ENCODE results near the gene ACP5.
A peak's percentile ranks its signal among the peaks of the same experiment; 100 is the strongest.
"Not testable (repeated sequence)": the region's sequence is repeated elsewhere in the genome, so short reads cannot be mapped to it uniquely, and the experiment has no call there.

The ACP5 gene

GRCh38 chr19:11577451-11578257, at the start of gene ACP5:
Gene ACP5, minus strand, starts transcription at chr19:11577645. Its CDS starts 328 bp downstream, at chr19:11577317.
- DNase-seq (ENCODE audit: low read depth in 2 of 2), result no peak

DNA sequence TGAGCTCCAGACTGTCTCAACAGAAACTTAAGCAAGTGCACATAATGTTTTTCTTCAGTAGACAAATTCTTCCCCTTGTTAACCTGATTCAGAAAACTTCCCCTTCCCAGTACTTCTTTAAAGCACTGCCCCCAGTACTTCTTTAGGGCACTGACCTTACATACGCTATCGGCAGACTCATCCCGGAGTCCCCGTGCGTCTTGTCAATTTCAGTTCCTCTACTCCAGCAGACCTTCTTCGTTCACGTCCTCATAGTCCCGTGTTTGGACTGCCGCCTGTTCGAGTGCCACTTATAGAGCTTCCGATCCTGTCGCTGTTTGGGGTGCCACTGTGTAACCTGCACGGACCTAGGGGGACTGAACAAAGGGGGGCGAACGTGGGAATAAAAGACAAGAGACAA, 48.8 kb upstream of the ACP5 start:
- DNase-seq (ENCODE audit: low read depth in 2 of 2), result no peak

GRCh38 chr19:11624069-11624463, 46.6 kb upstream of the ACP5 start:
- DNase-seq (ENCODE audit: low read depth in 2 of 2), result no peak

- not testable (repeated sequence) for DNase-seq (ENCODE audit: low read depth in 2 of 2)
These were observed 45.0 kb upstream of the ACP5 start for GRCh38 chr19:11622401-11622800.

GRCh38 chr19:11620553-11620952, 43.1 kb upstream of the ACP5 start:
- no peak for DNase-seq (ENCODE audit: low read depth in 2 of 2)

DNA sequence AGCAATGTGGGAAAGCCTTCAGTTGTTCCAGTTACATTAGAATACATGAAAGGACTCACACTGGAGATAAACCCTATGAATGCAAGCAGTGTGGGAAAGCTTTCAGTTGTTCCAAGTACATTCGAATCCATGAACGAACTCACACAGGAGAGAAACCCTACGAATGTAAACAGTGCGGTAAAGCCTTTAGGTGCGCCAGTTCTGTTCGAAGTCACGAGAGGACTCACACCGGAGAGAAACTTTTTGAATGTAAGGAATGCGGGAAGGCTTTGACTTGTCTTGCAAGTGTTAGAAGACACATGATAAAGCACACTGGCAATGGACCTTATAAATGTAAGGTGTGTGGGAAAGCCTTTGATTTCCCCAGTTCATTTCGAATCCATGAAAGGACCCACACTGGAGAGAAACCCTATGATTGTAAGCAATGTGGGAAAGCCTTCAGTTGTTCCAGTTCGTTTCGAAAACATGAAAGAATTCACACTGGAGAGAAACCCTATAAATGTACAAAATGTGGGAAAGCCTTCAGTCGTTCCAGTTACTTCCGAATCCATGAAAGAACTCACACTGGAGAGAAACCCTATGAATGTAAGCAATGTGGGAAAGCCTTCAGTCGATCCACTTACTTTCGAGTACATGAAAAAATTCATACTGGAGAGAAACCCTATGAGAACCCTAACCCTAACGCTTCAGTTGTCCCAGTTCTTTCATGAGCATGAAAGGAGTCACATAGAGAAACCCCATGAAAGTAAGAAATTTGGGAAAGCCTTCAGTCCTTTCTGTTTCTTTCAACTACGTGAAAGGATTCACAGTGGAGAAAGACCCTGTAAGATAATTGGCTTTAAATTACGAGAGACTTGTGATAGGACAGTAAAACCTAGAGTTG, 40.0 kb upstream of the ACP5 start:
- no peak for DNase-seq (ENCODE audit: low read depth in 2 of 2)

DNA sequence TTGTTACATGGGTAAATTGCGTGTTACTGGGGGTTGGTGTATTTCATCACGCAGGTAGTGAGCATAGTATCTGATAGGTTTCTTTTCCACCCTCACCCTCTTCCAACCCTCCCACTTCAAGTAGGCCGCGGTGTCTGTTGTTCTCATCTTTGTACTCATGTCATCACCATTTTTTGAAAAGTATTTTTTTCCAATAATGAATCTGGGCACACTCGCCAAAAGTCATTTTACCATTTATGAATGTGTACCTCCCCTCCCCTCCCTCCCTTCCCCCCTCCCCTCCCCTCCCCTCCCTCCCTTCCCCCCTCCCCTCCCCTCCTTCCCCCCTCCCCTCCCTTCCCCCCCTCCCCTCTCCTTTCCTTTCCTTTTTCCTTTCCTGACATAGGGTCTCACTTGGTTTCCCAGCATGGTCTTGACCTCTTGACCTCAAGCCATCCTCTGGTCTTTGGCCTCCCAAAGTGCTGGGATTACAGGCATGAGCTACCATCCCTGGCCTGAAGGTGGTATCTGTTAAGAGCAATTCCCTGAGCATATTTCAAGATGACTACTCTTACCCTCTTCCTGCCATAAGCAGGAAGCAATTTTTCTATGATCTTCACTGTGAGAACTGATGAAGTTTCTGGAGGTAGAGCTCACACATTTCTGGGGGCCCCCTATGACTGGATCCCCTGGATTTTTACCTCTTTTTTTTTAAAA, 35.5 kb upstream of the ACP5 start:
- DNase-seq (ENCODE audit: low read depth in 2 of 2), result no peak

GRCh38 chr19:11611730-11612129, 34.3 kb upstream of the ACP5 start:
- no peak for DNase-seq (ENCODE audit: low read depth in 2 of 2)

DNA sequence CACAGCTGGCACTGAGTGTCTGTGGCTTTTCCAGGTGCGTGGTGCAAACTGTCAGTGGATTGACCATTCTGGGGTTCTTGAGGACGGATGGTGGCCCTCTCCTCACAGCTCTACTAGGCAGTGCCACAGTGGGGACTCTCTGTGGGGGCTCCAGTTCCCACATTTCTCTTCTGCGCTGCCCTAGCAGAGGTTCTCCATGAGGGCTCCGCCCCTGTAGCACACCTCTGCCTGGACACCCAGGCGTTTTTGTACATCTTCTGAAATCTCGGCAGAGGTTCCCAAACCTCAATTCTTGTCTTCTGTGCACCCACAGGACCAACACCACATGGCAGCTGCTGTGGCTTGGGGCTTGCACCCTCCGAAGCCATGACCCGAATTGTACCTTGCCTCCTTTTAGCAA, 29.0 kb upstream of the ACP5 start:
- DNase-seq (ENCODE audit: low read depth in 2 of 2), result no peak

- DNase-seq (ENCODE audit: low read depth in 2 of 2), result not testable (repeated sequence)
These were observed 22.3 kb upstream of the ACP5 start for GRCh38 chr19:11599704-11600103.

DNA sequence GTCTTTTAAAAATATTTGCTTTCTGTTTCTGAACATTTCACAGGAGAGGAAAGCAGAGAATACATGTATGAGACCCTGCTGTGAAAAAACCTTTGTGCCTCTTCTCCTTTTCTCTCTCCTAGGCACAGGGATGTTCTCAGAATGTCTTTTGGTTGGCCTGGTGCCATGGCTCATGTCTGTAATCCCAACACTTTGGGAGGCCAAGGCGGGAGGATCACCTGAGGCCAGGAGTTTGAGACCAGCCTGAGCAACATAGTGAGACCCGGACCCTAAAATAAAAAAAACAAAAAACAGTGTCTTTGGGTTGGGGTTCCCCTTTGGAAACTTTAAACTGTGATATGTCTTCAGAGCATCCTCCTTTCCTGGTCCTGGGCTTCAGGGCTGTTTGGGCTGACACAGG, 21.3 kb upstream of the ACP5 start:
- DNase-seq (ENCODE audit: low read depth in 2 of 2), result no peak

DNA sequence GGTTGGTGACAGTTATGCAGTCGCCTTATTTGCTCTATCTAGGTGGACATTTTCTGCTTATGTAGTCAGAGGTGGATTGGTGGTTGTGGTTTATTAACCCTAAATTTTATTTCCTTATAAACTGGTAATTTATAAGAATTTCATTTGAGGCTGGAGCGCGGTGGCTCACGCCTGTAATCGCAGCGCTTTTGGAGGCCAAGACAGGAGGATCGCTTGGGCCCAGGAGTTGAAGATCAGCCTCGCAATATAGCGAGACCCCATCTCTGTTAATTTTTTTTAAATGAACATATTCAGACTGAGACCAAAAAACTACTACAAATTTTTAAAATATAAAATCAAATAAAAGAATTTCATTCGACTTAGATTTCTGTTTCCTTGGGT, 20.6 kb upstream of the ACP5 start:
- no peak for DNase-seq (ENCODE audit: low read depth in 2 of 2)

- DNase-seq (ENCODE audit: low read depth in 2 of 2), result peak; percentile 96 to 98
These were observed 20.0 kb upstream of the ACP5 start, which contains the start of gene ZNF627 for GRCh38 chr19:11597202-11598102. Gene ZNF627, plus strand, starts transcription at chr19:11597483. Its CDS starts 145 bp downstream, at chr19:11597628.

DNA sequence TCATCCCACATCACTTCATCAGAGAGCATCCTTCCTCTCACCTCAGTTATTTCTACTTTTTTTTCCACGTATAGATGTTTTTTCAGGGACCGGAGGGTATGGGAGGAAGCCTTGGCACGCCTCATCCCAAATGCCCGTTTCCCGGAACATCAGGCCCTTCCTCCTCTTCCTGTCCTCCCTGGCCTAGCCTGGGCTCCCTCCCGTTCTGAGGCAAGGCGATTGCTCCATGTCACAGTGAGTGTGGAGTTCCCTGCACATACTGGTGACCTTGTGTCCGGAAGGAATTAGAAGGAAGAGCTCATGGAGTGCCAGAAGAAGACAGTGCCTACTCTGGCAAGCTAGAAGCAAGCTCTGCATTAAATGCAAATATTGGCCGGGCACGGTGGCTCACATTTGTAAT, 18.7 kb upstream of the ACP5 start:
- no peak for DNase-seq (ENCODE audit: low read depth in 2 of 2)

DNA sequence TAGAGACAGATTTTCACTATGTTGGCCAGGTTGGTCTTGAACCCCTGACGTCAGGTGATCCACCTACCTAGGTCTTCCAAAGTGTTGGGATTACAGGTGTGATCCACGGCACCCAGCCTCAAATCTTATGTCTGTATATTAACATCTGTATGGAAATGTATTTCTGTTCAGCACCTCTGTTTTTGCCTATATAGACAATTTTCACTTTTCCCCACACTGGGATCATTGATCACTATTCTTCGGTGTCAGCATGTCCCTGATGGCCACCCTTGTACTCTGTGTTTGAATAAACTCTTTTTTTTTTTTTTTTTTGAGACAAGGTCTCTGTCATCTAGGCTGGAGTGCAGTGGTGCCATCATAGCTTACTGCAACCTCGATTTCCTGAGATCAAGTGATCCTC, 16.6 kb upstream of the ACP5 start:
- DNase-seq (ENCODE audit: low read depth in 2 of 2), result no peak

DNA sequence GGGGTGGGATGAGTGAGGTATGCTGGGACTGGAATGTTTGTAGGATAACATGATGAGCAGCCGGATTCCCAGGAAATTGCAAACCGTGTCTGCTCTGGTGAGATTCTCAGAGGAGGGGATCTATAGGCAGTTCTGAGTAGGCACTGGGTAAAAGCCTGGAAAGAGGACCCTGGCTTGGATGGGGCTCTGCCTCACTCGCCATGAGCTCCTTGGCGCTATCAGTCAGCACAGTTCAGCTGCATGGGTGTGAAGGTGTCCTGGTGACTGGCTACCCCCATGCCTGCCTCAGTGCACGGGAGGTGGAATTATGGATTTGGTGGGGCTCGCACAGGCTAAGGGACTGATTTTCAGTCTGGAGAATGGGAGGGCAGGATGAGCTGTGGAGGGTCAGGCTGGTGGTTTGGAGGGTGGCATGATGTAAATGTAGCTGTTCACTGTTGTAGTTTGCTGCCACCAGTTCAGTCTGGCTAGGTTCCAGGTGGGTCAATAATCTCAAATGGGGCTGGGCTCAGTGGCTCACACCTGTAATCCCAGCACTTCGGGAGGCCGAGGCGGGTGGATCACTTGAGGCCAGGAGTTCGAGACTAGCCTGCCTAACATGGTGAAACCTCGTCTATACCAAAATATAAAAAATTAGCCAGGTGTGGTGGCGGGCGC, 10.7 kb upstream of the ACP5 start:
- DNase-seq (ENCODE audit: low read depth in 2 of 2), result no peak

DNA sequence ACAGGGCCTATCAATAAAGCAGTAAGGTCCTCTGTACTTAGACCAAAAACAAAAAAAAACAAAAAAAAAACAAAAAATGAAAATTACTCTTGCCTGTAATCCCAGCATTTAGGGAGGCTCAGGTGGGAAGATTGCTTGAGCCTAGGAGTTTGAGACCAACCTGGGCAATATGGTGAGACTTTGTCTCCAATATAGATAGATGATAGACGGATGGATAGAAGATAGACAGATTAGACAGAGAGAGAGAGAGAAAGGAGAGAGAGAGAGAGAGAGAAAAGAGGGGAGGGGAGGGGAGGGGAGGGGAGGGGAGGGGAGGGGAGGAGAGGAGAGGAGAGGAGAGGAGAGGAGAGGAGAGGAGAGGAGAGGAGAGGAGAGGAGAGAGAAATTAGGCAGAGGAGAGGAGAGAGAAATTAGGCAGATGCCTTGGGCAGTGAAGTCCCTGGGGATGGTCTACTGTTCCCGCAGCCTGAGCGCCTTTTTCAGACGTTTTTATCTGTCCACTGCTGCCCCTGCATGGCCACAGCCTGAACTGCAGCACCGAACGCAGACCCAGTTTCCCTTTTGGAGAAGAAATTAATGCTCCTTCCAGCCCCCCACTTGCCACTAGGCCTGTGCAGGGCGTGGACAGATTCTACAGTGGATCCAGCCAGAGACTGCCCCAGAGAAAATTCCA, 10.0 kb upstream of the ACP5 start:
- DNase-seq (ENCODE audit: low read depth in 2 of 2), result peak; percentile 55 to 74

- DNase-seq (ENCODE audit: low read depth in 2 of 2), result no peak
These were observed 8.9 kb upstream of the ACP5 start for GRCh38 chr19:11586331-11586730.

DNA sequence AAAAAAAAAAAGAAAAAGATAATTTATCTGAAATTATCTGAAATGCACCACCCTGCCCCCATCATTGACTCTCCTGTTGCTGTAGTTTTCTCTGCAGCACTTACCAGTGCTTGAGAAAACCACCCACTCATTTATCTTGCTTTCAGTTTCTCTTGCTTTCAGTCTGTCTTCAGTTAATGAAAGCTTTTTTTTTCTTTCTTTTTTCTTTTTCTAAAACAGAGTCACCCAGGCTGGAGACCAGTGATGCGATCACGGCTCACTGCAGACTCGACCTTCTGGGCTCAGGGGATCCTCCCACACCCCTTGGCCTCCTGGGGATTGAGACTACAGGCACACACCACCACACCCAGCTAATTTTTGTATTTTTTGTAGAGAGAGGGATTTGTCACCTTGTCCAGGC, 4.3 kb upstream of the ACP5 start:
- DNase-seq (ENCODE audit: low read depth in 2 of 2), result peak in 1 of 2 donors; percentile 45

- DNase-seq (ENCODE audit: low read depth in 2 of 2), result no peak
These were observed 2.7 kb upstream of the ACP5 start for GRCh38 chr19:11580116-11580515.

All from stimulated activated CD8-positive, alpha-beta memory T cell treated with anti-CD3 and anti-CD28 coated beads, Interleukin-2, amount 100 ng/mL, for 48 hours (primary cell).